Measurements from ENCODE around the gene TNRC6A. TPM values are rescaled to one million over a fixed set of nuclear protein-coding genes. Genes with fewer than 3 reads are reported as not detected.
"Not testable (repeated sequence)": the region's sequence is repeated elsewhere in the genome, so short reads cannot be mapped to it uniquely, and the experiment has no call there.

Gene TNRC6A
- total RNA-seq, 3 donors from 2014 or later: 39.3 to 53.8 (median 43.8) TPM

DNA sequence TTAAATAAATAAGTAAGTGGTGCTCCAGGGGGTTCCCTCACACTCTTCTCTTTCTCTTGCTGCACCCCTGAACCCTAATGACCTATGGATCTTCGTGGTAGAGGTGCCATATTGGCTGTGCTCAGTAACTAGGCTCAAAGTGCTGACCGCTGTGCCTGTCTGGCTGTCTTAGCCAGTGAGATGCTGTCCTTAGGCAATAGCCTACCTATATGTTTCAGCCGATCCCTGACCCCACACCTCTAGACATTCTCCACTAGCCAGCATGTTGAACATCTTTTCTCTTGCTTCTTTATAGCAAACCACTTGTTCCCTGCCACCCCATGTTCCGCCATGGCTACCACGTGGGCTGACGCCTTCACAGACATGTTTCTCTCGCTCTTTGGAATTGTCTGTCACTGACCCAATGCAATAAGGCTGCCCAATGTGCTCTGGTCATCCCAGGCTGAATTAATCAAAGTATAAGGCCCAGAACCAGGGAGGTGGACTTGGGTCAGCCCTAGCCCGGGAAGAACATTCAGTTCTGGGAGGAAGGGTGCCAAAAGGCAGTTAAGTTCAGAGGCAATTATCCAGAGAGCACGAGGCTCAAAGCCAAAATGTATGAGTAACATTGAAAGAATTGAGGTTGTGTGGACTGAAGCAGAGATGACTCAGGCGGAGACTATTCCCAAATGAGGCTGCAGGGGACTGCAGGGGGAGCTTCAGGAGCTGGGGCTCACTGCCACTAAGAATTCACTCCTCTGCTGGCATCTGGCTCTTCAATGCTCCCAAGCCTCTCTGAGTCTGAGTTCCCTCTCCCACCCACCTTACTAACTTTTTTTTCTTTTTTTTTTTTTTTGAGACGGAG, 28.7 kb upstream of the TNRC6A start:
- ATAC-seq (no peak), DNase-seq (no peak)
- Mint-ChIP-seq H3K9me3 (no peaks in the 10 kb centered on the region), H3K27me3 (ENCODE audit: low read depth) (peaks cover 3% of the 10 kb centered on the region), H3K4me1 (ENCODE audit: low read depth) (no peaks in the 10 kb centered on the region), H3K36me3 (ENCODE audit: insufficient read depth) (no peaks in the 10 kb centered on the region), H3K4me3 (no peak overlapping the region)

GRCh38 chr16:24701521-24701951, 27.9 kb upstream of the TNRC6A start:
- no peaks in the 10 kb centered on the region for H3K36me3 Mint-ChIP-seq (ENCODE audit: insufficient read depth)

DNA sequence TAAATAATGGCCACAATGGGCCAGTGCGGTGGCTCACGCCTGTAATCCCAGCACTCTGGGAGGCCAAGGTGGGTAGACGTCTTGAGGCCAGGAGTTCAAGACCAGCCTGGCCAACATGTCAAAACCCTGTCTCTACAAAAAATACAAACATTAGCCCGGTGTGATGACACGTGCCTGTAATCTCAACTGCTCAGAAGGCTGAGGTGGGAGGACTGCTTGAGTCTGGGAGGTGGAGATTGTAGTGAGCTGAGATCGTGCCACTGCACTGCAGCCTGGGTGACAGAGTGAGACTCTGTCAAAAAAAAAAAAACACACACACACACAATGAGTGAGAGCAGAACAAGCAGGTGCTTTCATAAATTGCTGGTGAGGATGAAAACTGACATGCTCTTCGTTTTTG, 21.7 kb upstream of the TNRC6A start:
- DNase-seq; H3K9me3 Mint-ChIP-seq; H3K4me1 Mint-ChIP-seq (ENCODE audit: low read depth); H3K27me3 Mint-ChIP-seq (ENCODE audit: low read depth); ATAC-seq; H3K4me3 Mint-ChIP-seq; H3K36me3 Mint-ChIP-seq (ENCODE audit: insufficient read depth): not testable (repeated sequence)

More at GRCh38 chr16:24701521-24701951, 27.9 kb upstream of the TNRC6A start:
- H3K9me3 Mint-ChIP-seq: no peaks in the 10 kb centered on the region
- peaks cover 3% of the 10 kb centered on the region for H3K27me3 Mint-ChIP-seq (ENCODE audit: low read depth)
- no peaks in the 10 kb centered on the region for H3K4me1 Mint-ChIP-seq (ENCODE audit: low read depth)
- DNase-seq (no peak), ATAC-seq (no peak)
- H3K4me3 Mint-ChIP-seq: no peak overlapping the region

DNA sequence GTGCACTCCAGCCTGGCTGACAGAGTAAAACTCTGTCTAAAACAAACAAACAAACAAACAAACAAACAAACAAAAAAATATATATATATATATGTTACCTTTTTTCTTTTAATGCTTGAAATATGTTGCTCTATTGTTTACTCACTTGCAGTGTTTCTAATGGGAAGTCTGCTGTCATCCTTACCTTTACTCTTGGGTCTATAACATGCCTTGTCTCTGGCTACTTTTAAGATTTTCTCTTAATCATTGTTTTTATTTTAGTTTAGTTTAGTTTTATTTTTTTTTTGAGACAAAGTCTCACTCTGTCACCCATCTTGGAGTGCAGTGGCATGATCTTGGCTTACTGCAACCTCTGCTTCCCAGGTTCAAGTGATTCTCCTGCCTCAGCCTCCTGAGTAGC, 16.1 kb upstream of the TNRC6A start:
- peaks cover 10% of the 10 kb centered on the region for H3K27me3 Mint-ChIP-seq (ENCODE audit: low read depth)
- ATAC-seq: no peak

DNA sequence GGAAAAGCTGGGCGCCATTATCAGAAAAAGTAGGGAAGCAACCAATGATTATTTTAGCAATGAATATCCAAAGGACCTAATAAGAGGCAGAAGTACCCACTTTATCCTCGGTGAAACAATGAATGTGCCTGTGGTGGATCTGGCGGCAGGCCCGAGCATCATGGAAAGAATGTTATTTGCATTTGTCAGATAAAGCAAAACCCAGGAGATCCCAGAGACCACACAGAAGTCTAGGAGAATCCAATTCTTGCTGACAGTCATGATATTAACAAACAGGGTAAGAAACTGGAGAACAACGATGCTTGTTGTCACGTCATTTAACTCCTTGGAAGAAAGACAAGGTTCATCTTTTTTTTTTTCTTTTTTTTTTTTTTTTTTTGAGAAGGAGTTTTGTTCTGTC, 12.0 kb upstream of the TNRC6A start:
- ATAC-seq (no peak), DNase-seq (no peak)
- Mint-ChIP-seq H3K9me3 (peaks cover 8% of the 10 kb centered on the region), H3K36me3 (ENCODE audit: insufficient read depth) (no peaks in the 10 kb centered on the region), H3K27me3 (ENCODE audit: low read depth) (peaks cover 10% of the 10 kb centered on the region), H3K4me3 (no peak overlapping the region), H3K4me1 (ENCODE audit: low read depth) (peaks cover 6% of the 10 kb centered on the region)

More for the DNA sequence above, 16.1 kb upstream of the TNRC6A start:
- no peak for DNase-seq
- H3K36me3 Mint-ChIP-seq (ENCODE audit: insufficient read depth): no peaks in the 10 kb centered on the region
- peaks cover 8% of the 10 kb centered on the region for H3K9me3 Mint-ChIP-seq
- H3K4me3 Mint-ChIP-seq: no peak overlapping the region
- H3K4me1 Mint-ChIP-seq (ENCODE audit: low read depth): no peaks in the 10 kb centered on the region

GRCh38 chr16:24718967-24719521, 10.4 kb upstream of the TNRC6A start:
- Mint-ChIP-seq H3K4me3 (no peak overlapping the region), H3K36me3 (ENCODE audit: insufficient read depth) (no peaks in the 10 kb centered on the region), H3K4me1 (ENCODE audit: low read depth) (peaks cover 20% of the 10 kb centered on the region), H3K27me3 (ENCODE audit: low read depth) (peaks cover 10% of the 10 kb centered on the region), H3K9me3 (peaks cover 4% of the 10 kb centered on the region)
- no peak for ATAC-seq
- DNase-seq: no peak

DNA sequence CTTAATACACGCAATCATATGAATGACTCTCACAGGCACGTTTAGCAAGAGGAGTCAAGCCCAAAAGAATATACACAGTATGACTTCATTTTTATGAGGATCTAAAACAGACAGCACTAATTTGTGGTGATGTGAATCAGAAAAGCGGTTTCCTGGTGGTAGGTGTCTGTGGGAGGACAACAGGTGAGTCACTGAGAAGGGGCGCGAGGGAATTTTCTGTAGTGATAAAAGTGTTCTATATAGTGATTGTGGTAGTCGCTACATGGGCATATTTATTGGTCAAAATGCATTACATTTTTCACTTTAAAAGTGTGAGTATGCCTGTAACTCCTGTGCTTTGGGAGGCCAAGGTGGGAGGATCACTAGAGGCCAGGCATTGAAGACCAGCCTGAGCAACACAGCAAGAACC, 7.6 kb upstream of the TNRC6A start:
- Mint-ChIP-seq H3K9me3 (no peaks in the 10 kb centered on the region), H3K36me3 (ENCODE audit: insufficient read depth) (no peaks in the 10 kb centered on the region), H3K4me3 (no peak overlapping the region), H3K4me1 (ENCODE audit: low read depth) (peaks cover 20% of the 10 kb centered on the region), H3K27me3 (ENCODE audit: low read depth) (peaks cover 5% of the 10 kb centered on the region)
- ATAC-seq (peak; percentile 89 to 91), DNase-seq (peak; percentile 14)

- Mint-ChIP-seq H3K4me3 (peak overlapping the region; percentile 14), H3K27me3 (ENCODE audit: low read depth) (no peaks in the 10 kb centered on the region), H3K4me1 (ENCODE audit: low read depth) (peaks cover 24% of the 10 kb centered on the region), H3K36me3 (ENCODE audit: insufficient read depth) (no peaks in the 10 kb centered on the region), H3K9me3 (no peaks in the 10 kb centered on the region)
- ATAC-seq: peak; percentile 65 to 81
- DNase-seq: no peak
These were observed 5.8 kb upstream of the TNRC6A start for GRCh38 chr16:24723663-24724062.

DNA sequence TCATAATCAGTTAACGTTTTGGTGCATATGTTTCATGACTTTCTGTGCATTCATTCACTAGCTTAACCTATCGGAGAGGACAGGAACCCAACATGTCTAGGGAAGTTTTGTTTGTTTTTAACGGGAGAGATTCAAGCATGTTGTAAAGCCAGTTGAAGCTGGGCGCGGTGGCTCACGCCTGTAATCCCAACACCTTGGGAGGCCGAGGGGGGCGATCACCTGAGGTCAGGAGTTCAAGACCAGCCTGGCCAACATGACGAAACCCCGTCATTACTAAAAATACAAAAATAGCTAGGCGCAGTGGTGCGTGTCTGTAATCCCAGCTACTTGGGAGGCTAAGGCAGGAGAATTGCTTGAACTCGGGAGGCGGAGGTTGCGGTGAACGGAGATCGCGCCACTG, 1.4 kb upstream of the TNRC6A start:
- Mint-ChIP-seq H3K36me3 (ENCODE audit: insufficient read depth) (peaks cover 13% of the 10 kb centered on the region), H3K27me3 (ENCODE audit: low read depth) (no peaks in the 10 kb centered on the region), H3K4me1 (ENCODE audit: low read depth) (peaks cover 36% of the 10 kb centered on the region), H3K4me3 (peak overlapping the region; percentile 58), H3K9me3 (no peaks in the 10 kb centered on the region)
- DNase-seq (no peak), ATAC-seq (no peak)

- no peaks in the 10 kb centered on the region for H3K27me3 Mint-ChIP-seq (ENCODE audit: low read depth)
- H3K4me1 Mint-ChIP-seq (ENCODE audit: low read depth): peaks cover 37% of the 10 kb centered on the region
- peak overlapping the region; percentile 92 for H3K4me3 Mint-ChIP-seq
- DNase-seq (no peak), ATAC-seq (no peak)
- H3K36me3 Mint-ChIP-seq (ENCODE audit: insufficient read depth): peaks cover 20% of the 10 kb centered on the region
- no peaks in the 10 kb centered on the region for H3K9me3 Mint-ChIP-seq
These were observed 584 bp upstream of the TNRC6A start for GRCh38 chr16:24728891-24729242.

- no peaks in the 10 kb centered on the region for H3K9me3 Mint-ChIP-seq
- H3K4me1 Mint-ChIP-seq (ENCODE audit: low read depth): peaks cover 47% of the 10 kb centered on the region
- peak overlapping the region; percentile 99 for H3K4me3 Mint-ChIP-seq
- ATAC-seq: peak; percentile 50 to 53
- H3K27me3 Mint-ChIP-seq (ENCODE audit: low read depth): no peaks in the 10 kb centered on the region
- H3K36me3 Mint-ChIP-seq (ENCODE audit: insufficient read depth): peaks cover 24% of the 10 kb centered on the region
- peak; percentile 22 for DNase-seq
These were observed 732 bp downstream of the TNRC6A start for GRCh38 chr16:24729951-24730815.

- no peak for DNase-seq
These were observed 1.5 kb downstream of the TNRC6A start for GRCh38 chr16:24730914-24731313.

GRCh38 chr16:24731722-24732419, 2.4 kb downstream of the TNRC6A start:
- peaks cover 26% of the 10 kb centered on the region for H3K36me3 Mint-ChIP-seq (ENCODE audit: insufficient read depth)
- no peaks in the 10 kb centered on the region for H3K27me3 Mint-ChIP-seq (ENCODE audit: low read depth)
- peaks cover 63% of the 10 kb centered on the region for H3K4me1 Mint-ChIP-seq (ENCODE audit: low read depth)
- no peaks in the 10 kb centered on the region for H3K9me3 Mint-ChIP-seq
- DNase-seq (no peak), ATAC-seq (no peak)
- peak overlapping the region; percentile 99 for H3K4me3 Mint-ChIP-seq

More at GRCh38 chr16:24730914-24731313, 1.5 kb downstream of the TNRC6A start:
- H3K9me3 Mint-ChIP-seq: no peaks in the 10 kb centered on the region
- H3K36me3 Mint-ChIP-seq (ENCODE audit: insufficient read depth): peaks cover 24% of the 10 kb centered on the region
- ATAC-seq: no peak
- no peaks in the 10 kb centered on the region for H3K27me3 Mint-ChIP-seq (ENCODE audit: low read depth)
- H3K4me3 Mint-ChIP-seq: peak overlapping the region; percentile 99
- peaks cover 54% of the 10 kb centered on the region for H3K4me1 Mint-ChIP-seq (ENCODE audit: low read depth)

- ATAC-seq: no peak
- peaks cover 29% of the 10 kb centered on the region for H3K36me3 Mint-ChIP-seq (ENCODE audit: insufficient read depth)
- no peak overlapping the region for H3K4me3 Mint-ChIP-seq
These were observed 4.9 kb downstream of the TNRC6A start for GRCh38 chr16:24734382-24734781.

More at GRCh38 chr16:24734382-24734781, 4.9 kb downstream of the TNRC6A start:
- no peak for DNase-seq
- H3K4me1 Mint-ChIP-seq (ENCODE audit: low read depth): peaks cover 80% of the 10 kb centered on the region
- H3K9me3 Mint-ChIP-seq: no peaks in the 10 kb centered on the region
- no peaks in the 10 kb centered on the region for H3K27me3 Mint-ChIP-seq (ENCODE audit: low read depth)
